Fibroblast of the aortic adventitia (primary cell): ENCODE measurements around the gene CDYL2. TPM values are rescaled to one million over a fixed set of nuclear protein-coding genes. Genes with fewer than 3 reads are reported as not detected.

ENCODE experiments used
- DNase-seq: peaks from one replicate; pipeline ENCODE4 v3.0.0-alpha.2; 2010; ENCODE audit warnings: low read depth
- H3K4me3 ChIP-seq: 2 replicates; pipeline ENCODE4 v1.5.1; 2011; ENCODE audit warnings: low read depth, mild to moderate bottlenecking, control low read depth, low read length, moderate library complexity
- CTCF ChIP-seq: IDR thresholded peaks from 2 replicates; pipeline ENCODE4 v1.5.1; 2011; ENCODE audit warnings: mild to moderate bottlenecking, low read length, control low read depth, inconsistent platforms; ENCODE audit not compliant: insufficient read depth
- total RNA-seq: library from RNA; depleted of rRNA; stranded (reverse); fragments of >200 nt; gene quantifications from 2 replicates; pipeline ENCODE4 v1.2.3, GENCODE V29; 2012; ENCODE audit warnings: low replicate concordance

The CDYL2 gene
- total RNA-seq, 1 donor, result 5.2 TPM

- H3K4me3 ChIP-seq, result no peak overlapping the region
- no peak for DNase-seq
- TF ChIP-seq CTCF, result no peak
These were observed 139.0 kb downstream of the CDYL2 start for GRCh38 chr16:80665356-80665755.

- no peak overlapping the region for H3K4me3 ChIP-seq
- no peak for TF ChIP-seq CTCF
- DNase-seq, result no peak
These were observed 139.6 kb downstream of the CDYL2 start for GRCh38 chr16:80664786-80665185.

GRCh38 chr16:80664226-80664625 is 140.2 kb downstream of the CDYL2 start:
- no peak for DNase-seq
- H3K4me3 ChIP-seq, result no peak overlapping the region
- TF ChIP-seq CTCF, result no peak

- TF ChIP-seq CTCF, result no peak
- no peak for DNase-seq
- H3K4me3 ChIP-seq, result no peak overlapping the region
These were observed 141.3 kb downstream of the CDYL2 start for GRCh38 chr16:80663078-80663477.

- no peak overlapping the region for H3K4me3 ChIP-seq
- no peak for TF ChIP-seq CTCF
- no peak for DNase-seq
These were observed 144.5 kb downstream of the CDYL2 start for GRCh38 chr16:80659865-80660264.

GRCh38 chr16:80656711-80657150 is 147.7 kb downstream of the CDYL2 start:
- no peak for TF ChIP-seq CTCF
- no peak for DNase-seq
- H3K4me3 ChIP-seq, result no peak overlapping the region

- DNase-seq, result no peak
- no peak overlapping the region for H3K4me3 ChIP-seq
- TF ChIP-seq CTCF, result no peak
These were observed 148.2 kb downstream of the CDYL2 start for GRCh38 chr16:80656161-80656560.
